Endothelial cell of umbilical vein (primary cell): ENCODE data around the gene ADAMTS17. TPM values are rescaled to one million over a fixed set of nuclear protein-coding genes. Genes with fewer than 3 reads are reported as not detected.
"Not testable (repeated sequence)": the region's sequence is repeated elsewhere in the genome, so short reads cannot be mapped to it uniquely, and the experiment has no call there.

Experiments used
- BruUV-seq: library from RNA; stranded (reverse); fragments of 400-500 nt; replicated peaks from 2 replicates; lab custom pipeline; 2021; lab: Mats Ljungman, UMichigan
- CTCF ChIA-PET: fragments of 300-600, 350-600 bp; sonication (Branson Sonifier 250); formaldehyde crosslinking; loops from one replicate; lab custom pipeline; 2021; ENCODE audit warnings: antibody characterized with exemption, inconsistent platforms; lab: Charles Lee
- POLR2A ChIA-PET: fragments of 300-600, 350-600 bp; sonication (Branson Sonifier 250); formaldehyde crosslinking; loops from one replicate; lab custom pipeline; 2021; ENCODE audit warnings: antibody characterized with exemption, inconsistent platforms; lab: Charles Lee
- DNase-seq: peaks from one replicate; pipeline ENCODE4 v3.0.0-alpha.2; 2011; ENCODE audit warnings: low read depth, low spot score
- FAIRE-seq: peaks from 2 replicates; lab custom pipeline; 2011; peaks lifted over from hg19 to GRCh38; lab: Jason Lieb, UNC
- H2AFZ ChIP-seq: 2 replicates; pipeline ENCODE4 v1.6.0; 2012; ENCODE audit warnings: low read depth, low read length, control low read depth, inconsistent platforms
- H3K27ac ChIP-seq: 2 replicates; pipeline ENCODE4 v1.5.1; 2011; ENCODE audit warnings: low read depth, mild to moderate bottlenecking, control low read depth, low read length, moderate library complexity; ENCODE audit not compliant: insufficient read depth
- H3K27me3 ChIP-seq, 2 experiments: 2 replicates each; pipeline versions ENCODE4 v1.6.0 to v1.6.1; 2011; ENCODE audit warnings: low read length in 2 of 2, mixed read lengths in 1 of 2; ENCODE audit not compliant: control insufficient read depth in 2 of 2, insufficient read depth in 2 of 2
- H3K36me3 ChIP-seq, 2 experiments: 2 replicates in 1 of 2; 3 replicates in 1 of 2; pipeline ENCODE4 v1.5.1; 2011; ENCODE audit warnings: low read length in 2 of 2, mild to moderate bottlenecking in 1 of 2, moderate library complexity in 1 of 2; ENCODE audit not compliant: control insufficient read depth in 2 of 2, insufficient read depth in 2 of 2; ENCODE audit errors: extremely low read depth in 1 of 2
- H3K4me1 ChIP-seq: 3 replicates; pipeline ENCODE4 v1.5.1; 2011; ENCODE audit warnings: mild to moderate bottlenecking, low read length; ENCODE audit not compliant: control insufficient read depth, insufficient read depth; ENCODE audit errors: extremely low read depth
- H3K4me2 ChIP-seq: 2 replicates; pipeline ENCODE4 v1.6.1; 2011; ENCODE audit warnings: low read length, control low read depth, mixed read lengths; ENCODE audit not compliant: insufficient read depth
- H3K4me3 ChIP-seq, 3 experiments: fragments of 200-600 bp in 1 of 3; sonication (generic), shearing (Covaris generic) in 1 of 3; replicated peaks in 1 of 3; 2 replicates each; pipeline ENCODE4 v1.5.1; 2011 to 2016; ENCODE audit warnings: control low read depth in 3 of 3, low read length in 3 of 3, mild to moderate bottlenecking in 2 of 3, inconsistent platforms in 1 of 3, low read depth in 1 of 3, moderate library complexity in 1 of 3; ENCODE audit not compliant: insufficient read depth in 1 of 3
- H3K79me2 ChIP-seq: 2 replicates; pipeline ENCODE4 v1.6.0; 2012; ENCODE audit warnings: low read length, inconsistent platforms; ENCODE audit not compliant: control insufficient read depth, insufficient read depth
- H3K9ac ChIP-seq: replicated peaks from 2 replicates; pipeline ENCODE3; 2011; ENCODE audit warnings: low read length, control low read depth; ENCODE audit not compliant: insufficient read depth; ENCODE audit errors: extremely low read depth
- H3K9me1 ChIP-seq: replicated peaks from 3 replicates; pipeline ENCODE4 v1.6.0; 2011; ENCODE audit warnings: mild to moderate bottlenecking, low read length; ENCODE audit not compliant: control insufficient read depth, insufficient read depth; ENCODE audit errors: extremely low read depth
- H3K9me3 ChIP-seq: replicated peaks from 2 replicates; pipeline ENCODE4 v1.5.1; 2012; ENCODE audit warnings: low read length, inconsistent platforms; ENCODE audit not compliant: control insufficient read depth, insufficient read depth
- H4K20me1 ChIP-seq: replicated peaks from 2 replicates; pipeline ENCODE3; 2011; ENCODE audit warnings: mild to moderate bottlenecking, low read length; ENCODE audit not compliant: control insufficient read depth, insufficient read depth; ENCODE audit errors: extremely low read depth
- EZH2 ChIP-seq: IDR thresholded peaks from 2 replicates; pipeline ENCODE4 v1.6.1; 2012; ENCODE audit warnings: borderline replicate concordance, low read depth, mild to moderate bottlenecking, moderate library complexity, low read length, inconsistent platforms; ENCODE audit not compliant: severe bottlenecking
- FOS ChIP-seq: IDR thresholded peaks from 2 replicates; pipeline ENCODE4 v1.6.1; 2011; ENCODE audit warnings: mild to moderate bottlenecking, low read length, moderate library complexity, borderline replicate concordance; ENCODE audit not compliant: insufficient read depth
- GATA2 ChIP-seq: IDR thresholded peaks from 2 replicates; pipeline ENCODE4 v1.7.0; 2011; ENCODE audit warnings: low read depth, mild to moderate bottlenecking, moderate library complexity, mixed read lengths, low read length; ENCODE audit not compliant: insufficient read length, insufficient read depth
- JUN ChIP-seq: IDR thresholded peaks from 2 replicates; pipeline ENCODE4 v1.6.1; 2011; ENCODE audit warnings: borderline replicate concordance, low read depth; ENCODE audit not compliant: insufficient read length, insufficient read depth
- MYC ChIP-seq: IDR thresholded peaks from one replicate; pipeline ENCODE4 v1.6.1; 2011; ENCODE audit warnings: mild to moderate bottlenecking, low read depth, low read length
- POLR2A ChIP-seq: IDR thresholded peaks from 2 replicates; pipeline ENCODE4 v1.6.1; 2012; ENCODE audit warnings: low read depth, mild to moderate bottlenecking, control low read depth, low read length
- POLR2AphosphoS5 ChIP-seq: IDR thresholded peaks from 2 replicates; pipeline ENCODE4 v1.6.1; 2012; ENCODE audit warnings: low read depth, mild to moderate bottlenecking, control low read depth, low read length, moderate library complexity; ENCODE audit not compliant: insufficient read depth
- dilution Hi-C: fragments of 300-500 bp; cut with MboI; formaldehyde crosslinking; loops from one replicate; pipeline ENCODE4 v1.15.0; 2019; ENCODE audit warnings: low sequenced_read_pairs; ENCODE audit not compliant: extremely low pct_ligation_motif_present
- intact Hi-C: fragments of 100-400 bp; cut with micrococcal nuclease; formaldehyde crosslinking; loops from one replicate; pipeline ENCODE4 v1.10.0; 2022
- polyA plus RNA-seq, 4 experiments: library from polyadenylated mRNA; depleted of rRNA in 3 of 4; stranded (reverse) in 3 of 4; unstranded in 1 of 4; fragments of >200 nt; gene quantifications; 2 replicates each; pipeline versions ENCODE4 v1.2.1 to v1.2.3, GENCODE V29; 2011 to 2012; ENCODE audit warnings: missing spikeins in 1 of 4
- total RNA-seq: library from RNA; stranded (reverse); gene quantifications from 2 replicates; pipeline ENCODE4 v1.2.3, GENCODE V29; 2021
- TF ChIP-seq, protein P1 (sequence below), 2 donors: IDR thresholded peaks; 1 replicate in 1 of 2; 2 replicates in 1 of 2; pipeline ENCODE4 v1.5.1; 2011; ENCODE audit warnings: low read length in 2 of 2, mild to moderate bottlenecking in 2 of 2, moderate library complexity in 2 of 2, control low read depth in 1 of 2, inconsistent platforms in 1 of 2, low read depth in 1 of 2; ENCODE audit not compliant: insufficient read depth in 1 of 2; ENCODE audit errors: extremely low read depth in 1 of 2
- TF ChIP-seq, protein P2 (sequence below): IDR thresholded peaks from 2 replicates; pipeline ENCODE4 v1.6.1; 2011; ENCODE audit not compliant: insufficient read depth, insufficient read length

The ADAMTS17 gene
- total and polyA plus RNA-seq, 2 donors (not counting 3 experiments of a cell fraction or from before 2014, with no cell fraction given), result 0.12 TPM; not detected in 1

DNA sequence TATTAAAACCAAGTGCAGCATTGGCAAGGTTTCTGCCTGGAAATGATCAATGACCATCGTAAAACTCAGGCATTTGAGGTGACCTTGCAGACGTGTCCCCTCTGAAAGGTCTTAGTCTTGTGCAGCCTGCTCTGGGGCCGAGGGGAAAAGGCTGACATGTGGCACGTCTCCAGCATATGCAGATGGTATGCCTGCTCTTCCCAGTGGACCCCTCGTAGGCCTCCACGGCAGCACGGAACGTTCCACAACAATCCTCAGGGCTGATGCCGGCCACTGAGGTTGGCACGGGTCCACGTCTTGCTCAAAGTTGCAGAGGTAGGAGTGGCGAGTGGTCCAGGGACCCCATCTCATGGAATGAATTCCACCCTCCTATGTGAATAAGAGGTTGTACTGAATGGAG is 361.0 kb downstream of the ADAMTS17 start:
- H3K27ac ChIP-seq, result no peak overlapping the region
- ChIA-PET CTCF (no interaction called here), POLR2A (no interaction called here)
- H3K9me1 ChIP-seq, result no peaks in the 10 kb centered on the region
- H3K79me2 ChIP-seq, result no peaks in the 10 kb centered on the region
- H3K27me3 ChIP-seq, result no peaks in the 10 kb centered on the region
- DNase-seq (no peak), FAIRE-seq (no peak)
- H2AFZ ChIP-seq, result no peak overlapping the region
- H3K36me3 ChIP-seq, result no peaks in the 10 kb centered on the region
- TF ChIP-seq JUN, result no peak
- TF ChIP-seq, protein P1, sequence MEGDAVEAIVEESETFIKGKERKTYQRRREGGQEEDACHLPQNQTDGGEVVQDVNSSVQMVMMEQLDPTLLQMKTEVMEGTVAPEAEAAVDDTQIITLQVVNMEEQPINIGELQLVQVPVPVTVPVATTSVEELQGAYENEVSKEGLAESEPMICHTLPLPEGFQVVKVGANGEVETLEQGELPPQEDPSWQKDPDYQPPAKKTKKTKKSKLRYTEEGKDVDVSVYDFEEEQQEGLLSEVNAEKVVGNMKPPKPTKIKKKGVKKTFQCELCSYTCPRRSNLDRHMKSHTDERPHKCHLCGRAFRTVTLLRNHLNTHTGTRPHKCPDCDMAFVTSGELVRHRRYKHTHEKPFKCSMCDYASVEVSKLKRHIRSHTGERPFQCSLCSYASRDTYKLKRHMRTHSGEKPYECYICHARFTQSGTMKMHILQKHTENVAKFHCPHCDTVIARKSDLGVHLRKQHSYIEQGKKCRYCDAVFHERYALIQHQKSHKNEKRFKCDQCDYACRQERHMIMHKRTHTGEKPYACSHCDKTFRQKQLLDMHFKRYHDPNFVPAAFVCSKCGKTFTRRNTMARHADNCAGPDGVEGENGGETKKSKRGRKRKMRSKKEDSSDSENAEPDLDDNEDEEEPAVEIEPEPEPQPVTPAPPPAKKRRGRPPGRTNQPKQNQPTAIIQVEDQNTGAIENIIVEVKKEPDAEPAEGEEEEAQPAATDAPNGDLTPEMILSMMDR (IDR thresholded peaks at IDR 0.05; ENCODE audit: extremely low read depth in 1 of 2, insufficient read depth in 1 of 2, low read depth in 1 of 2, low read length in 2 of 2), result no peak
- TF ChIP-seq EZH2, result no peak
- TF ChIP-seq FOS, result no peak
- no peak for TF ChIP-seq POLR2AphosphoS5
- no peak for TF ChIP-seq MYC
- no peak for TF ChIP-seq POLR2A
- TF ChIP-seq, protein P2, sequence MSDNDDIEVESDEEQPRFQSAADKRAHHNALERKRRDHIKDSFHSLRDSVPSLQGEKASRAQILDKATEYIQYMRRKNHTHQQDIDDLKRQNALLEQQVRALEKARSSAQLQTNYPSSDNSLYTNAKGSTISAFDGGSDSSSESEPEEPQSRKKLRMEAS, result no peak
- TF ChIP-seq GATA2, result no peak
- no peak overlapping the region for H3K4me3 ChIP-seq
- dilution Hi-C loops, result no loop called here
- no peak overlapping the region for H3K9ac ChIP-seq
- H3K4me1 ChIP-seq, result no peaks in the 10 kb centered on the region
- no TSS peak for BruUV-seq
- H4K20me1 ChIP-seq, result no peaks in the 10 kb centered on the region
- no peaks in the 10 kb centered on the region for H3K9me3 ChIP-seq
- intact Hi-C loops, result no loop called here
- H3K4me2 ChIP-seq, result no peak overlapping the region

DNA sequence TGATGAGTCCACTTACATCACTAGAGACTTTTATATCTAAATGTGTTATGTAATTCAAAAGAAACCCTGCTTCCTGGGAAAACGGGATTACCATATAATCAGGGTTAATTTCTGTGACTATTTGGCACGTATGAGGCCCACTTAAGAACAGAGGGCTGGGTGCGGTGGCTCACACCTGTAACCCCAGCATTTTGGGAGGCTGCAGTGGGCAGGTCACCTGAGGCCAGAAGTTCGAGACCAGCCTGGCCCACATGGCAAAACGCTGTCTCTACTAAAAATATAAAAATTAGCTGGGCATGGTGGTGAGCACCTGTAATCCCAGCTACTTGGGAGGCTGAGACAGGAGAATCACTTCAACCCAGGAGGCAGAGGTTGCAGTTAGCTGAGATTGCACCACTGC is 361.9 kb downstream of the ADAMTS17 start:
- H3K9me3 ChIP-seq, BruUV-seq, dilution Hi-C loops, H3K79me2 ChIP-seq, H4K20me1 ChIP-seq, FAIRE-seq, H3K4me2 ChIP-seq, POLR2A ChIA-PET, H3K27me3 ChIP-seq, H3K27ac ChIP-seq, DNase-seq, H3K9me1 ChIP-seq, H3K9ac ChIP-seq, CTCF ChIA-PET, H3K36me3 ChIP-seq, intact Hi-C loops, H3K4me1 ChIP-seq, H2AFZ ChIP-seq, H3K4me3 ChIP-seq: not testable (repeated sequence)
